GM21786 (cell line): ENCODE measurements around the gene HIC1.

Source experiments
- ATAC-seq: cut with Tn5 transposase; IDR thresholded peaks from one replicate; pipeline ENCODE4 v1.9.1; 2021; ENCODE audit not compliant: unreplicated experiment

Gene HIC1

DNA sequence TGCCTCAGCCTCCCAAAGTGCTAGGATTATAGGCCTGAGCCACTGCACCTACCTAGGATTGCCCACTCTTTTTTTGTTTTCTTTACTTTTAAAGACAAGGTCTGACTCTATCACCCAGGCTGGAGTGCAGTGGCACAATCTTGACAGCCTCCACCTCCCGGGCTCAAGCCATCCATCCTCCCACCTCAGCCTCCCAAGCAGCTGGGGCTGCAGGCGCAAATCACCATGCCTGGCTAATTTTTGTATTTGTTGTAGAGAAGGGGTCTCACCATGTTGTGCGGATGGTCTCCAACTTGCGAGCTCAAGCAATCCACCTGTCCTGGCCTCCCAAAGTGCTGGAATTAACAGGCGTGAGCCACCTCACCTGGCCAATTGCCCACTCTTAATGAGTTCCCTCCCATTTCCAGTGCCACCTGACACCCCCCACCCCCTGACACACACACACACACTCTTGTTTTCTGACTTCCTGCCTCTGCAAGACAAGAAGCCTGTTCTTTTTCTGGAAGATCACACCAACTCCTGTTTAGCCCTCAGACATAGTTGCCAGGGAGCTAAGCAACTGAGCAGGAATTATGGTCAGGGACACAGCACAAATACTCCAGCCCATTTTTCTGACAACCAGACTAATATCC lies 10.5 kb upstream of the HIC1 start:
- ATAC-seq = no peak

DNA sequence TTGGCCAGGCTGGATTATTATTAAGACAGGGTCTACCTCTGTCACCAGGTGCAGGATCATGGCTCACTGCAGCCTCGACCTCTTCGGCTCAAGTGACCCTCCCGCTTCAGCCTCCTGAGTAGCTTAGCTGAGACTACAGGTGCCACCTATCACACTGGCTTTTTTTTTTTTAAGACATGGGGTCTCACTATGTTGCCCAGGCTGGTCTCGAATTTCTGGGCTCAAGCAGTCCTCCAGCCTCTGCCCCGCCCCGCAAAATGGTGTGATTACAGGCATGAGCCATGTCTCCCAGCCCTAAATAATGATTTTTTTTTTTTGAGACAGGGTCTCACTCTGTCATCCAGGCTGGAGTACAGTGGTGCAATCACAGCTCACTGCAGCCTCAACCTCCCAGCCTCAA lies 7.3 kb upstream of the HIC1 start:
- no peak for ATAC-seq

DNA sequence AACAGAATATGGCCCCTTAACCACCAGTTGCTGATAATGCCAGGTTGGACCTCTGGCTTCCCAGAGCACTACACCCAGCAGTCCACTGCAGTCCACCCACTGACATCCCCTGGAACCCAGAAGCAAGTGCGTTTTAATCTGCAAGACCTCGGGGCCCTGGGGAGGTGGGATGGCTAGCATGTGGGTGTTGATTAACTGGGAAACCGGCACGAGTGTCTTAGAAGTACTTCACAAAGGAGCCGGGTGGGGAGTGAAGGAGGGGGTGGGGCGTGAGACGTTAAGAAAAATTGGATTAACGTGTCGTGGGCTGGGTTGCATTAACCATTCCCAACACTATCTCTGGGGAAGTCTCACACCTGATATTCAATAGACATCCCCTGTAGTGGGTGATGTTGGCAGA lies 6.1 kb upstream of the HIC1 start:
- no peak for ATAC-seq

DNA sequence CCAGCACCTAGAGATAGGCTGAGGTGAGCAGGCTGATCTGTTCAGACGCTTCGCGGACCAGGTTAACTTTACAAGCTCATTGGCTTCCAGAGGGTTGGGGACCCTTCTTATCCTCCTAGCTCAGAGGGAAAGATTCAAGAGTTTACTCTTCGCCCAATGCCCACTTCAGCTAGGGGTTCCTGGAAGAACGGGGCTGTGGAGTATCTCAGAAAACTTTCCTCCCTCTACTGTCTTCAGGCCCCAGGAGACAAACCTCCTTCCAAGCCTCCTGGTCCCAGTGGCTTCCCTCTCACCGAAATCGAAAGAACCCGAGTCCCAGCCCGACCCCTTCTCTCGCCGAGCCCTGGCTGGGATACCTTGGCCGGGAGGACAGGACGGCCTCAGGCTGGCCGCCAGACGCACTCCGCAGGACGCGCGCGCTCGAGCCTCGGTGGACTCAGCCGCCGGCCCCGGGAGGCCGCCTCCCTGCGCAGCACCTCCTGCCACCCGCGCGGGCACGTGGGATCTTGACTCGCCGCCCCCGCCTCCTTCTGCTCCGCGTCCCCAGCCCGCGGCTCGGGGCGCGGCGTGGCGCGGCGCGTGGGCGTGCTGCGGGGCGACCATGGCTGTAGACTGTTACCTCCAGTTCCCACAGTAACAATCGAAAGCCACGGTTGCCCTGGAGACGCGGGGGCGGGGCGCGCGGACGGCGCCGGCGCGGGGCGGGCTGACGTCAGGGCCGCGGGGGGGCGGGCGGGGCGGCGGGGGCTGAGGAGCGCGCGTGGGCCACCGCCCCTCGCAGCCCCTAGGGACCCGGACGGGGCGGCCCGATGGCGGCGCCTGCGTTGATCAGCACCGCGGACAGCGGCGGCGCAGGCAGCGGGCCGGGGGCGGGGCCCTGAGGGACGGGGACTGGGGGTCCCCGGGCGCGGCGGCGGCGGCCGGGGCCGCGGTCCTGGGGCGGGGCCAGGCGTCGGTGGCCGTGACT lies 5.3 kb upstream of the HIC1 start:
- ATAC-seq = peak; percentile 44

DNA sequence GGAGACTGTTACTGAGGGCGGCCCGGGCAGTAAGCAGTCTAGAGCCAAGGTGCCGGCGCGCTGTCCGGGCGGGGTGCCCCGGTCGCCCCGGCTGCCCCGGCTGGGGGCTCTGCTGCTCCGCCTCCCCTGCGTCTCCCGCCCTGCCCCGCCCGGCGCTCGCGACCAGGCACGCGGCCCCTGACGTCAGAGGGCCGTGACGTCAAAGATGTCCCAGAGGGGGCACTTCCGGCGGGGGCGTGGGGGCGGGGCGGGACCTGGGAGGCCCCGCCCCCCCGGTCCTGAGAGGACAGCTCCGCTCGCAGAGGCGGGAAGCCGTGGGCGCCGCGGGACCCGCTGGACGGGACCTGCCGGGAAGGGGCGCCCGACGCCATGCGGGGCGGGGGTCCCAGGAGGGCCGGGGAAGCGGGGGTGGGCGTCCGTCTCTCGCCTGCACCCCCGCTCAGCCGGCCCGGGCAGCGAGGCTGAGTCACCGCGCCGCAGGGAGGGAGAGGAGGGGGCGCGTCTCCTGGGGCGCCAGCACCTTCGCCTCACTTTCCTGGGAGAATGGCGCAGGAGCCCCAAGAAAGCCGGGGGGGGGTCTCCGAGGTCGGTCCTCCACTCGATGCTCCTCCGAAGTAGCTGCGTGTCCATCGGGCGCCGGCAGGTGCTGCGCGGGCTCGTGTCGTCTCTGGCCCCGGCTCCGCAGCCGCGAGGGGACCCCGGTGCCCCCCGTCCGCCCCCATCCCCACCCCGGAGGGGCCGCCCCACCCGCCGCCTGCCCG lies 4.4 kb upstream of the HIC1 start:
- ATAC-seq = peak; percentile 17

DNA sequence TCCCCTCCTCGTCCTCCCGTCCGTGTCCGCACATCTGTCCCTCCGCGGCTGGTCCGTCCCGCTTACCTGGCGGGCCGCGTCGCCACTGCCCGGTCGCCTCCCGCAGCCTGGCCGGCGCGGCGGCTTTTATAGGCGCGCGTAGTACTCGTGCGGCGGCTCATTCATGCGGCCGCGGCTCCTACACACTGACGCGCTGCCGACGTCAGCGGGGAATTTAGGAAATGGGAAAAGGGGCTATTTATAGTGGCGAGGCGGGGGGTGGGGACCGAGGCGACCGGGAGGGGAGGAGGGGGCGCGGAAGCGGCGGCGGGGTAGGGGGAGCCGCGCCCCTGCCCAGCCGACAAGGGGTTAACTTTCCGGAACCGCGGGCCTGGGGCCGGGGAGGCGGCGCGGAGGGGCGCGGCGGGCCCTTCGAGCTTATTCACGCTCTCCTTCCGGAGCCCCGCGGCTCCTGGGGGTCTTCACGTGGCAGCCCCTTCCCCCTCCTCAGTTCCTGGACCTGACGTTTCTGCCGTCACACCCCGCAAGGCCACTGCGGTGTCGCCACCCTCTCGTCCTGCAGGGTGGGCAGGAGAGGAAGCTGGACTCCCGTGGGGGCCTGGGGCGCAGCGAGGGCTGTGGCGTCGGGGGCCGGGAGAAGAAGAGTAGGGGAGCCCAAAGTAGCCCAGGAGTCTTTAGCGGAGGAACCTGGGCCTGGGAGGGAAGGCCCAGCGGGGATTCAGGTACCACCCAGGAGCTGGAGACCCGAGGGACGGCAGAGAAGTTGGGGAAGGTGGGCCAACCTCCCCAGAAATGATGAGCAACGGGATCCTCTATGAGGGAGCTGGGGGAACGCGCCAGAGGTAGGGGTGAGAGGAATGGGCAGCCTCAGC lies 3.6 kb upstream of the HIC1 start:
- ATAC-seq = no peak

DNA sequence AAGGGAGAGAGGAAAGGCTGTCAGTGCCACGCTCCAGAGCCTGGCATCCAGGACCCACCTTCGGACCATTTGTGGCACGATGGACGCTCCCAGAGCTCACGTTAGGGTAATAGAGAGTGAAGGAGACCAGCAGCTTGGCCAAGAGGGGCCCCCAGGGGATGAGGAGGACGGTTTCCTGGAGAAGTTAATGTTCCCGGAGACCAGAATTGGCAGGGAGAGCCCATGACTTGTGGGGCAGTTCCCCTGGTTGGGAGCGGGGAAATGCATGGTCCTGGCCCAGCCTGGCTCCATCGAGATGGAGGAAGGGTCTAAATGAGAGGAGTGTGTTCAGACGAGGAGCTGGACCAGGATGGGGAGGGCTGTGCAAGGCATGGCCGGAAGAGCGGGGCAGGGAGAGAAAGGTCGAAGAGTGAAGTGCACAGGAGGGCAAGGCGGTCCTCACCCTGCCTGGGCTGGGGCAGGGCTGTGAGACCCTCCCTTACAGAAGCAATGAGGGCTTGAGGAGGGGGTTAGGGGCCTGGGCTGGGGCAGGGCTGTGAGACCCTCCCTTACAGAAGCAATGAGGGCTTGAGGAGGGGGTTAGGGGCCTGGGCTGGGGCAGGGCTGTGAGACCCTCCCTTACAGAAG lies 2.9 kb upstream of the HIC1 start:
- no peak for ATAC-seq

DNA sequence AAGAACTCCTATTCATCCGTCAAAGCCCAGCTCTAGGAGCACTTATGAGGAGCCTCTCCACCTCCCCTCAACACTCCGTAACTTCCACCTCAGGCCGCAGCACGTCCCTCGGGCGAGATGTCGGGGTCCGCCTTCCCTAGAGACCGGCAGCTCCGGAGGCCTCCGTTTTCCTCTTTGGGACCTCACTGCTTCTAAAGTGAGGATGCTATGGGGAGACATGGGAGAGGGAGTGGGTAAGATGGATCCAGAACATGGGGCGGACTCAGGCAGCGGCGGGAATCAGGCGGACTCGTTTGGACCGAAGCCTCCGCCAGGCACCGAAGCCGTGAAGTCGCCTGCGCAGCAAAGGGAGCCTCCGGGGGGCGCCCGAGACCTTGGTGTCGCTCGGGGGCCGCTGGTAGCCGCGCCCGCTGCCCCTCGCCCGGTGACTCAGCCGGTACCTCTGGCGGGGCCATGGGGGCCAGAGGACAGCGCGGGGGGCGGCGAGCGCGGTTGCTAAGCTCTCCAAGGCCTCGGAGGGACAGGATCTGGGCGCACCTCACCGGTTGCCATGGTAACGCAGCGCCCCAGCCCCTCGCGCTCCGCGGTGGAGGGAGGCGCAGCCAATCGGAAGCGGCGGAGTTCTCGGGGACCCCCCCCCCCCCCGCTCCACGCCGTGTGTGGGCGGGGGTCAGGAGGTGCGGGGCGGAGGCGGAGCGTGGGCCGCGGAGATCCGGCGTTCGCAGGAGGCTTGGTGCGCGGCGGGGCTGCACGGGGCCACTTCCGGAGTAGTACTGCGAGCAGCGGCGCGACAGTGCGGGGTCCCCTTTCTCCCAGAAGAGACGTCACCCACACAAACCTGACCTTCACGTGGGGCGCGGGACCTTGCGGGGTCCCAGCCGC lies 1.3 kb upstream of the HIC1 start:
- ATAC-seq = no peak

DNA sequence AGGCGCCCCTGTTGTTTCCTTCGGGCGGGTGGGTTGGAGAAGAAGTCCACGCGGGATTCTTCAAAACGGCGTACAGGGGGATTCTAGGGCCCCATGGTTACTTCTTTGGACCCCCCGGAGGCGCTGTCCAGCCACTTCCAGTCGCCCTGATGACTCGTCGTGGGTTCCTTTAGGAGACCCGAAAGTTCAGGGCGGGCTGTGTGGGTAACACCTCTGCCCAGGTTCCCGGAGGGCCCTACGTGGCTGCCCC lies 716 bp upstream of the HIC1 start:
- ATAC-seq = no peak

DNA sequence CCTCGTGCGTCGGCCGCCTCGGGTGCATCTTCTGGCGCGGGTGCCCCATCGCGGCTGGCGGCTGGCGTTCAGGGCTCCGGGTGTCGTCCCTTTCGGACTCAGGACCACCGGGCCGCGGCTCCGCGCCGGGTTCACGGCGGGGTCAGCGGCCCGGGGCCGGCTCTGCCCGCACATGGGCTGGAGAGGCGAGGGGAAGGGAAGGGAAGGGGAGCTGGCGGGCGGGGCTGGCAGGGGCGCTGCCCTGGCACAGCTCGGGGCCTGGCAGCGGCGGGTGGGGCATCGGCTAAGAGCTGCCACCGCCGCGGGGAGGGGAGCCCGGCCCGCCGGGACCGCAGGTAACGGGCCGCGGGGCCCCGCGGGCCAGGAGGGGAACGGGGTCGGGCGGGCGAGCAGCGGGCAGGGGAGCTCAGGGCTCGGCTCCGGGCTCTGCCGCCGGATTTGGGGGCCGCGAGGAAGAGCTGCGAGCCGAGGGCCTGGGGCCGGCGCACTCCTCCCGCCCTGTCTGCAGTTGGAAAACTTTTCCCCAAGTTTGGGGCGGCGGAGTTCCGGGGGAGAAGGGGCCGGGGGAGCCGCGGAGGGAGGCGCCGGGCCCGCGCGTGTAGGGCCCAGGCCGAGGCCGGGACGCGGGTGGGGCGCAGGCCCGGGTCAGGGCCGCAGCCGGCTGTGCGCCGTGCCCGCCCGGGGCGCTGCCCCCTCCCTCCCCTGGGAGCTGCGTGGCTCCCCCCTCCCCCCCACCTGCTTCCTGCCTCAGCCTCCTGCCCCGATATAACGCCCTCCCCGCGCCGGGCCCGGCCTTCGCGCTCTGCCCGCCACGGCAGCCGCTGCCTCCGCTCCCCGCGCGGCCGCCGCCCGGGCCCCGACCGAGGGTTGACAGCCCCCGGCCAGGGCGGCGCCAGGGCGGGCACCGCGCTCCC lies 646 bp downstream of the HIC1 start:
- ATAC-seq = no peak

DNA sequence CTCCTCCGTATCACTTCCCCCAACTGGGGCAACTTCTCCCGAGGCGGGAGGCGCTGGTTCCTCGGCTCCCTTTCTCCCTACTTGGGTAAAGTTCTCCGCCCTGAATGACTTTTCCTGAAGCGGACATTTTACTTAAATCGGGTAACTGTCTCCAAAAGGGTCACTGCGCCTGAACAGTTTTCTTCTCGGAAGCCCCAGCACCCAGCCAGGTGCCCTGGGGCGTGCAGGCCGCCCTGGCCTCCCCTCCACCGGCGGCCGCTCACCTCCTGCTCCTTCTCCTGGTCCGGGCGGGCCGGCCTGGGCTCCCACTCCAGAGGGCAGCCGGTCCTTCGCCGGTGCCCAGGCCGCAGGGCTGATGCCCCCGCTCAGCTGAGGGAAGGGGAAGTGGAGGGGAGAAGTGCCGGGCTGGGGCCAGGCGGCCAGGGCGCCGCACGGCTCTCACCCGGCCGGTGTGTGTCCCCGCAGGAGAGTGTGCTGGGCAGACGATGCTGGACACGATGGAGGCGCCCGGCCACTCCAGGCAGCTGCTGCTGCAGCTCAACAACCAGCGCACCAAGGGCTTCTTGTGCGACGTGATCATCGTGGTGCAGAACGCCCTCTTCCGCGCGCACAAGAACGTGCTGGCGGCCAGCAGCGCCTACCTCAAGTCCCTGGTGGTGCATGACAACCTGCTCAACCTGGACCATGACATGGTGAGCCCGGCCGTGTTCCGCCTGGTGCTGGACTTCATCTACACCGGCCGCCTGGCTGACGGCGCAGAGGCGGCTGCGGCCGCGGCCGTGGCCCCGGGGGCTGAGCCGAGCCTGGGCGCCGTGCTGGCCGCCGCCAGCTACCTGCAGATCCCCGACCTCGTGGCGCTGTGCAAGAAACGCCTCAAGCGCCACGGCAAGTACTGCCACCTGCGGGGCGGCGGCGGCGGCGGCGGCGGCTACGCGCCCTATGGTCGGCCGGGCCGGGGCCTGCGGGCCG lies 1.6 kb downstream of the HIC1 start:
- ATAC-seq = no peak

DNA sequence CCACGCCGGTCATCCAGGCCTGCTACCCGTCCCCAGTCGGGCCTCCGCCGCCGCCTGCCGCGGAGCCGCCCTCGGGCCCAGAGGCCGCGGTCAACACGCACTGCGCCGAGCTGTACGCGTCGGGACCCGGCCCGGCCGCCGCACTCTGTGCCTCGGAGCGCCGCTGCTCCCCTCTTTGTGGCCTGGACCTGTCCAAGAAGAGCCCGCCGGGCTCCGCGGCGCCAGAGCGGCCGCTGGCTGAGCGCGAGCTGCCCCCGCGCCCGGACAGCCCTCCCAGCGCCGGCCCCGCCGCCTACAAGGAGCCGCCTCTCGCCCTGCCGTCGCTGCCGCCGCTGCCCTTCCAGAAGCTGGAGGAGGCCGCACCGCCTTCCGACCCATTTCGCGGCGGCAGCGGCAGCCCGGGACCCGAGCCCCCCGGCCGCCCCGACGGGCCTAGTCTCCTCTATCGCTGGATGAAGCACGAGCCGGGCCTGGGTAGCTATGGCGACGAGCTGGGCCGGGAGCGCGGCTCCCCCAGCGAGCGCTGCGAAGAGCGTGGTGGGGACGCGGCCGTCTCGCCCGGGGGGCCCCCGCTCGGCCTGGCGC lies 2.4 kb downstream of the HIC1 start:
- no peak for ATAC-seq

DNA sequence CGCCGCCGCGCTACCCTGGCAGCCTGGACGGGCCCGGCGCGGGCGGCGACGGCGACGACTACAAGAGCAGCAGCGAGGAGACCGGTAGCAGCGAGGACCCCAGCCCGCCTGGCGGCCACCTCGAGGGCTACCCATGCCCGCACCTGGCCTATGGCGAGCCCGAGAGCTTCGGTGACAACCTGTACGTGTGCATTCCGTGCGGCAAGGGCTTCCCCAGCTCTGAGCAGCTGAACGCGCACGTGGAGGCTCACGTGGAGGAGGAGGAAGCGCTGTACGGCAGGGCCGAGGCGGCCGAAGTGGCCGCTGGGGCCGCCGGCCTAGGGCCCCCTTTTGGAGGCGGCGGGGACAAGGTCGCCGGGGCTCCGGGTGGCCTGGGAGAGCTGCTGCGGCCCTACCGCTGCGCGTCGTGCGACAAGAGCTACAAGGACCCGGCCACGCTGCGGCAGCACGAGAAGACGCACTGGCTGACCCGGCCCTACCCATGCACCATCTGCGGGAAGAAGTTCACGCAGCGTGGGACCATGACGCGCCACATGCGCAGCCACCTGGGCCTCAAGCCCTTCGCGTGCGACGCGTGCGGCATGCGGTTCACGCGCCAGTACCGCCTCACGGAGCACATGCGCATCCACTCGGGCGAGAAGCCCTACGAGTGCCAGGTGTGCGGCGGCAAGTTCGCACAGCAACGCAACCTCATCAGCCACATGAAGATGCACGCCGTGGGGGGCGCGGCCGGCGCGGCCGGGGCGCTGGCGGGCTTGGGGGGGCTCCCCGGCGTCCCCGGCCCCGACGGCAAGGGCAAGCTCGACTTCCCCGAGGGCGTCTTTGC lies 3.1 kb downstream of the HIC1 start:
- ATAC-seq = no peak

DNA sequence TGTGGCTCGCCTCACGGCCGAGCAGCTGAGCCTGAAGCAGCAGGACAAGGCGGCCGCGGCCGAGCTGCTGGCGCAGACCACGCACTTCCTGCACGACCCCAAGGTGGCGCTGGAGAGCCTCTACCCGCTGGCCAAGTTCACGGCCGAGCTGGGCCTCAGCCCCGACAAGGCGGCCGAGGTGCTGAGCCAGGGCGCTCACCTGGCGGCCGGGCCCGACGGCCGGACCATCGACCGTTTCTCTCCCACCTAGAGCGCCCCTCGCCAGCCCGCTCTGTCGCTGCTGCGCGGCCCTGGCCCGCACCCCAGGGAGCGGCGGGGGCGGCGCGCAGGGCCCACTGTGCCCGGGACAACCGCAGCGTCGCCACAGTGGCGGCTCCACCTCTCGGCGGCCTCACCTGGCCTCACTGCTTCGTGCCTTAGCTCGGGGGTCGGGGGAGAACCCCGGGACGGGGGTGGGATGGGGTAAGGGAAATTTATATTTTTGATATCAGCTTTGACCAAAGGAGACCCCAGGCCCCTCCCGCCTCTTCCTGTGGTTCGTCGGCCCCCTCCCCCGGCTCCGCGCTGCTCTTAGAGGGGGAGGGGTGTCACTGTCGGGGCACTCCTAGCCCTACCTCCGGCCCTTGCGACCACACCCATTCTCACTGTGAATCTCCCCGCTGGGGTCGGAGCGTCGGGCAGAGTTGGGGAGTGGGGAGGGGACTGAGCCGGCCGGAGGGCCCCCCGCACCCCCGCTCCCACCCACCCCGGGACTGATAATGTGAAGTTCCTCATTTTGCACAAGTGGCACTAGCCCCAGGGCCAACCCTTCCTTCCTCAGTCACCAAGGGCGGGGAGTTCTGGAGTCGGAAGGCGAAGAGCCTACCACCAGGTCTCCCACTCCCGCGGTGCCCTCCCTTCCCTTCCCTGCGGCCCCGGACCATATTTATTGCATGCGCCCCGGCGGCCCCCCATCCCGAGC lies 4.0 kb downstream of the HIC1 start:
- no peak for ATAC-seq
